Effector memory CD8-positive, alpha-beta T cell (primary cell): ENCODE data around the gene CAMK1D.
A peak's percentile ranks its signal among the peaks of the same experiment; 100 is the strongest.
"Not testable (repeated sequence)": the region's sequence is repeated elsewhere in the genome, so short reads cannot be mapped to it uniquely, and the experiment has no call there.

Experiments
- ATAC-seq: fragments of 150-1000 bp; cut with Tn5 transposase; replicated peaks from 2 replicates; pipeline ENCODE4 v1.10.0; 2021; ENCODE audit warnings: mild to moderate bottlenecking, moderate library complexity
- DNase-seq, 3 experiments: peaks; one replicate each; pipeline ENCODE4 v3.0.0; 2021
- H3K27ac Mint-ChIP-seq, 2 donors: one replicate each; pipeline ENCODE4 v1.8.0; 2022; ENCODE audit warnings: mild to moderate bottlenecking in 2 of 2, mixed read lengths in 2 of 2, moderate library complexity in 2 of 2
- H3K27me3 Mint-ChIP-seq, 2 donors: one replicate each; pipeline ENCODE4 v1.8.0; 2022; ENCODE audit warnings: mixed read lengths in 2 of 2
- H3K36me3 Mint-ChIP-seq: one replicate; pipeline ENCODE4 v1.8.0; 2022; ENCODE audit warnings: mild to moderate bottlenecking, moderate library complexity, mixed read lengths; ENCODE audit not compliant: insufficient read depth
- H3K4me1 Mint-ChIP-seq, 2 donors: one replicate each; pipeline ENCODE4 v1.8.0; 2022; ENCODE audit warnings: low read depth in 2 of 2, mixed read lengths in 2 of 2
- H3K4me3 Mint-ChIP-seq, 2 donors: one replicate each; pipeline ENCODE4 v1.8.0; 2022; ENCODE audit warnings: mild to moderate bottlenecking in 2 of 2, mixed read lengths in 2 of 2, moderate library complexity in 2 of 2
- H3K9me3 Mint-ChIP-seq, 2 donors: one replicate each; pipeline ENCODE4 v1.8.0; 2022; ENCODE audit warnings: mixed read lengths in 2 of 2

Gene CAMK1D

GRCh38 chr10:12707461-12708185, 358.3 kb downstream of the CAMK1D start:
- Mint-ChIP-seq H3K27me3 (no peaks in the 10 kb centered on the region), H3K27ac (peak overlapping the region in 1 of 2 donors; percentile 9), H3K4me3 (no peak overlapping the region), H3K4me1 (peaks cover 10 to 18% of the 10 kb centered on the region in 2 donors), H3K9me3 (no peaks in the 10 kb centered on the region), H3K36me3 (no peaks in the 10 kb centered on the region)
- no peak for ATAC-seq
- no peak for DNase-seq

GRCh38 chr10:12709000-12709401, 359.7 kb downstream of the CAMK1D start:
- no peak overlapping the region for H3K27ac Mint-ChIP-seq
- no peaks in the 10 kb centered on the region for H3K36me3 Mint-ChIP-seq
- ATAC-seq (no peak), DNase-seq (no peak)
- H3K4me3 Mint-ChIP-seq = no peak overlapping the region
- peaks cover 10 to 18% of the 10 kb centered on the region in 2 donors for H3K4me1 Mint-ChIP-seq
- no peaks in the 10 kb centered on the region for H3K9me3 Mint-ChIP-seq
- H3K27me3 Mint-ChIP-seq = no peaks in the 10 kb centered on the region

GRCh38 chr10:12709521-12709963, 360.2 kb downstream of the CAMK1D start:
- H3K27ac Mint-ChIP-seq = no peak overlapping the region
- H3K36me3 Mint-ChIP-seq = no peaks in the 10 kb centered on the region
- no peak for DNase-seq

GRCh38 chr10:12710157-12710556, 360.8 kb downstream of the CAMK1D start:
- H3K27ac Mint-ChIP-seq = no peak overlapping the region
- H3K4me1 Mint-ChIP-seq = peaks cover 12 to 13% of the 10 kb centered on the region in 2 donors
- H3K36me3 Mint-ChIP-seq = no peaks in the 10 kb centered on the region
- H3K27me3 Mint-ChIP-seq = no peaks in the 10 kb centered on the region
- DNase-seq = no peak
- ATAC-seq = no peak
- no peak overlapping the region for H3K4me3 Mint-ChIP-seq
- no peaks in the 10 kb centered on the region for H3K9me3 Mint-ChIP-seq

More at GRCh38 chr10:12709521-12709963, 360.2 kb downstream of the CAMK1D start:
- H3K9me3 Mint-ChIP-seq = no peaks in the 10 kb centered on the region
- peaks cover 10 to 14% of the 10 kb centered on the region in 2 donors for H3K4me1 Mint-ChIP-seq
- ATAC-seq = no peak
- H3K4me3 Mint-ChIP-seq = no peak overlapping the region
- H3K27me3 Mint-ChIP-seq = no peaks in the 10 kb centered on the region

GRCh38 chr10:12710594-12711349, 361.4 kb downstream of the CAMK1D start:
- Mint-ChIP-seq H3K27ac (no peak overlapping the region), H3K4me3 (no peak overlapping the region), H3K27me3 (no peaks in the 10 kb centered on the region), H3K9me3 (no peaks in the 10 kb centered on the region), H3K36me3 (no peaks in the 10 kb centered on the region), H3K4me1 (peaks cover 12 to 13% of the 10 kb centered on the region in 2 donors)
- ATAC-seq = peak; percentile 78
- DNase-seq = peak; percentile 66 to 72 (median 68)

GRCh38 chr10:12711350-12711708, 362.0 kb downstream of the CAMK1D start:
- ATAC-seq (no peak), DNase-seq (no peak)
- H3K27me3 Mint-ChIP-seq = no peaks in the 10 kb centered on the region
- no peaks in the 10 kb centered on the region for H3K9me3 Mint-ChIP-seq
- no peaks in the 10 kb centered on the region for H3K36me3 Mint-ChIP-seq
- H3K4me1 Mint-ChIP-seq = peaks cover 12 to 13% of the 10 kb centered on the region in 2 donors
- H3K4me3 Mint-ChIP-seq = no peak overlapping the region
- H3K27ac Mint-ChIP-seq = no peak overlapping the region

- Mint-ChIP-seq H3K27ac (no peak overlapping the region), H3K4me3 (no peak overlapping the region), H3K36me3 (no peaks in the 10 kb centered on the region), H3K4me1 (peaks cover 5 to 10% of the 10 kb centered on the region in 2 donors), H3K27me3 (no peaks in the 10 kb centered on the region), H3K9me3 (no peaks in the 10 kb centered on the region)
- ATAC-seq (no peak), DNase-seq (no peak)
These were observed 363.1 kb downstream of the CAMK1D start for GRCh38 chr10:12712293-12712983.

- H3K4me1 Mint-ChIP-seq, H3K9me3 Mint-ChIP-seq, ATAC-seq, H3K36me3 Mint-ChIP-seq, H3K27me3 Mint-ChIP-seq, DNase-seq, H3K4me3 Mint-ChIP-seq, H3K27ac Mint-ChIP-seq: not testable (repeated sequence)
These were observed 363.6 kb downstream of the CAMK1D start for GRCh38 chr10:12712984-12713316.

- Mint-ChIP-seq H3K4me1 (peaks cover 3 to 6% of the 10 kb centered on the region in 2 donors), H3K27ac (no peak overlapping the region), H3K36me3 (peaks cover 3% of the 10 kb centered on the region), H3K4me3 (no peak overlapping the region), H3K9me3 (no peaks in the 10 kb centered on the region), H3K27me3 (no peaks in the 10 kb centered on the region)
- ATAC-seq = no peak
- DNase-seq = no peak
These were observed 366.7 kb downstream of the CAMK1D start for GRCh38 chr10:12716042-12716441.

- H3K27ac Mint-ChIP-seq = no peak overlapping the region
- ATAC-seq (no peak), DNase-seq (no peak)
- peaks cover 0 to 5% of the 10 kb centered on the region in 2 donors for H3K4me1 Mint-ChIP-seq
- H3K27me3 Mint-ChIP-seq = no peaks in the 10 kb centered on the region
- no peak overlapping the region for H3K4me3 Mint-ChIP-seq
- H3K36me3 Mint-ChIP-seq = peaks cover 3% of the 10 kb centered on the region
- H3K9me3 Mint-ChIP-seq = no peaks in the 10 kb centered on the region
These were observed 368.8 kb downstream of the CAMK1D start for GRCh38 chr10:12717981-12718707.

- no peaks in the 10 kb centered on the region for H3K27me3 Mint-ChIP-seq
- peak overlapping the region in 1 of 2 donors; percentile 63 for H3K27ac Mint-ChIP-seq
- ATAC-seq (no peak), DNase-seq (no peak)
- no peaks in the 10 kb centered on the region for H3K9me3 Mint-ChIP-seq
- no peak overlapping the region for H3K4me3 Mint-ChIP-seq
- H3K36me3 Mint-ChIP-seq = peaks cover 3% of the 10 kb centered on the region
- H3K4me1 Mint-ChIP-seq = peaks cover 0 to 5% of the 10 kb centered on the region in 2 donors
These were observed 370.0 kb downstream of the CAMK1D start for GRCh38 chr10:12719365-12719764.

GRCh38 chr10:12720217-12720981, 371.1 kb downstream of the CAMK1D start:
- H3K9me3 Mint-ChIP-seq = no peaks in the 10 kb centered on the region
- DNase-seq = no peak
- H3K27ac Mint-ChIP-seq = no peak overlapping the region
- no peak for ATAC-seq
- H3K27me3 Mint-ChIP-seq = no peaks in the 10 kb centered on the region
- H3K36me3 Mint-ChIP-seq = peaks cover 3% of the 10 kb centered on the region
- peaks cover 0 to 3% of the 10 kb centered on the region in 2 donors for H3K4me1 Mint-ChIP-seq
- H3K4me3 Mint-ChIP-seq = no peak overlapping the region
